Astrocyte of the spinal cord (primary cell): ENCODE results near the gene GABRR2.

Experiments used
- DNase-seq: peaks from one replicate; pipeline ENCODE4 v3.0.0; 2011; ENCODE audit warnings: low read depth, low spot score
- H3K4me3 ChIP-seq: 2 replicates; pipeline ENCODE4 v1.5.1; 2011; ENCODE audit warnings: low read depth, mild to moderate bottlenecking, low read length, moderate library complexity
- in situ Hi-C: cut with HindIII; loops from 2 replicates; pipeline ENCODE4 v1.10.0; 2017; ENCODE audit warnings: low sequenced_read_pairs
- TF ChIP-seq, protein P1 (sequence below): IDR thresholded peaks from 2 replicates; pipeline ENCODE4 v1.5.1; 2012; ENCODE audit warnings: low read depth, mild to moderate bottlenecking, low read length, inconsistent platforms

GABRR2 gene

DNA sequence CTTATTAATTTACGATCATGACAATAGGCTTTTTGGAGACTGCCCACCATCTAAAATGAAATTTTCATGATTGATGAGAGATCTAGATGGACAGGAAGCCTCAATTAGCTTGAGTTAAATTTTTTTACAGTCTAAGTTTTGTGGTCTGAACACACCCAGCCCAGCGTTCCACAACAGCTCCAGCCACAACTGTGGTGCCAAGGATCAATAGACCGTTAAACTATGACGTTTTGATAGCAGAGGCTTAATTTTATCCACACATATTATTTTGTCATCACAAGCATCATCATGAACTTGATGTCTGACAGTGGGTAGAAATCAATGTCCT lies 92.4 kb downstream of the GABRR2 start:
- DNase-seq: no peak
- TF ChIP-seq, protein P1, sequence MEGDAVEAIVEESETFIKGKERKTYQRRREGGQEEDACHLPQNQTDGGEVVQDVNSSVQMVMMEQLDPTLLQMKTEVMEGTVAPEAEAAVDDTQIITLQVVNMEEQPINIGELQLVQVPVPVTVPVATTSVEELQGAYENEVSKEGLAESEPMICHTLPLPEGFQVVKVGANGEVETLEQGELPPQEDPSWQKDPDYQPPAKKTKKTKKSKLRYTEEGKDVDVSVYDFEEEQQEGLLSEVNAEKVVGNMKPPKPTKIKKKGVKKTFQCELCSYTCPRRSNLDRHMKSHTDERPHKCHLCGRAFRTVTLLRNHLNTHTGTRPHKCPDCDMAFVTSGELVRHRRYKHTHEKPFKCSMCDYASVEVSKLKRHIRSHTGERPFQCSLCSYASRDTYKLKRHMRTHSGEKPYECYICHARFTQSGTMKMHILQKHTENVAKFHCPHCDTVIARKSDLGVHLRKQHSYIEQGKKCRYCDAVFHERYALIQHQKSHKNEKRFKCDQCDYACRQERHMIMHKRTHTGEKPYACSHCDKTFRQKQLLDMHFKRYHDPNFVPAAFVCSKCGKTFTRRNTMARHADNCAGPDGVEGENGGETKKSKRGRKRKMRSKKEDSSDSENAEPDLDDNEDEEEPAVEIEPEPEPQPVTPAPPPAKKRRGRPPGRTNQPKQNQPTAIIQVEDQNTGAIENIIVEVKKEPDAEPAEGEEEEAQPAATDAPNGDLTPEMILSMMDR: no peak
- no peak overlapping the region for H3K4me3 ChIP-seq
- in situ Hi-C loops: no loop called here

DNA sequence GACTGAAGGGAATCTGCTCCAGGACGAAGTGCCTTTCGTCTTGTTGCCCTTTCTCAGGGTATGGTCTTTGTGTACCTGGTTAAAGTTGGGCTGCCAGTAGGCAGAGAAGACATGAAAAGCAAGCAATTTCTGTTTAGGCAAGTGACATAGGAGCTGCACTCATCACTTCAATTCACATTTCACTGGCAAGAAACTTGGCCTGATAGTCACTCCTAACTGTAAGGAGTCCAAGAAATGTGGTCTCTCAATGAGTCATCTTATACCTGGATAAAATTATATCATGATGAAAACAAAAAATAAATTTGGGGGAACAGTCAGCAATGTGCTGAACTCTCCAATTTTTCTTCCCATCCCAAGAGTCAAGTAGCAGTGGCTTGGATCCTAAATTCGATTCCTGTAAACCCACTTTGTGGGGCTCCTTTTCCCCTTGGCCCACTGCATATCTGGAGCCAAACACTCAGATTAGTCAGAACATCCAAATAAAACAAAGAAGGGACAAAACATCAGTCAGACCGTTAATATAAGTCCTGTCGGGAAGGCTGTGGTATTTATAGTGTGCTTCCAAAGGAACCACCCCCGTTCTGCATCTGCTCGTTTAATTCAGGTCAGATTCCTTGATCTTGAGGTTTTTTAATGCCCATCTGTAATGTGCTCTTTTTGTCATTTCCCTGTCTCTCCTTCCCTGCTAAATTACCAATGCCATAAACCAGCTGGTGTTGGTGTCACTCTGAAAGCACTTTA lies 93.0 kb downstream of the GABRR2 start:
- TF ChIP-seq, protein P1: no peak
- no peak overlapping the region for H3K4me3 ChIP-seq
- in situ Hi-C loops: no loop called here
- DNase-seq: peak; percentile 60

DNA sequence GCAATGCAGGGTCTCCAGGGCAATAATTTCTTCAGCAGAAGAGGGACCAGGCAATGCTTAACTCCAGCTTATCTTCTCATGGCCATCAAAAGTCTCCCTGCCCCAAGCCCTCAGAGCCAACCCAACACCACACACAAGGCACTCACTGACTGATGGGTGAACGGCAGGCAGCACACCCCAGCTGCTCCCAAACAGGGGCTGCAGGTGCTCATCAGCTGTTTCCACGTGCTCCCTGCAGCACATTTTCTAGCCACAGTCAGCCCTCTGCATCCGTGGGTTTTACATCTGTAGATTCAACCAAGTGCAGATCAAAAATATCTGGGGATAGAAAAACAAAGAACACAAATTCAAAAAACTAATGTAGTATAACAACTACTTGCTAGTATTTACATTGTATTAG lies 94.0 kb downstream of the GABRR2 start:
- in situ Hi-C loops: no loop called here
- no peak for DNase-seq
- no peak overlapping the region for H3K4me3 ChIP-seq
- TF ChIP-seq, protein P1: no peak

DNA sequence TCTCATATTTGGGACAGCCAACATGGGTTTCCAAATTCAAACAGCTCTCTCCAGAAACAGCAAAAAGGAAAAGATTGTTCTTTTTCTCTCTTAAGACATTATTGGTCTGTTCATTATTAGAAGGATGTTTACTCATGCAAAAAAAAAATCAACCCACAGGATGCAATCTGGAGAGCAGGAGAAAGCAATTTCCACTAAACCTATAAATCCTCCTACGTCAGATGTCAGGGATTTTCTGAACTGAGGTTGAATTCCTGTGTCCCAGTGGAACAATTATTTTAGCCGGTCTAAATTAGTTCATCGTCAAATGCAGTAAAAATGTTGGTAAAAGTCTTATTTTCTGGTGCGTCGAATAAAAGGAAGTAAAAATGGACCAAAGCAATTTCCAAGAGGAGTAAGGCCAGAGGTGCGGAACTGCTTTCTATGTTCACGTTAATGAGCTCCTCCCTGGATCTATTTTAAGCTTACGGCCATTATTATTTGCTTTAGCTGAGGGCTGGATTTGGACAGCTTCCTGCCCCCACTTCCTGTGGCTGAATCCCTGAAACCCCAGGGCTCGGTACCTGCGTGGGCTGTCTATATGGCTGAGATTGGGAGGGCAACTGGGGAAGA lies 97.7 kb downstream of the GABRR2 start, which contains the start of gene GABRR1:
Gene GABRR1 (minus strand): TSS at position 60 of the 612 bp plus-strand sequence. CDS start 36 bp downstream, at position 24.
- DNase-seq: no peak
- in situ Hi-C loops: no loop called here

DNA sequence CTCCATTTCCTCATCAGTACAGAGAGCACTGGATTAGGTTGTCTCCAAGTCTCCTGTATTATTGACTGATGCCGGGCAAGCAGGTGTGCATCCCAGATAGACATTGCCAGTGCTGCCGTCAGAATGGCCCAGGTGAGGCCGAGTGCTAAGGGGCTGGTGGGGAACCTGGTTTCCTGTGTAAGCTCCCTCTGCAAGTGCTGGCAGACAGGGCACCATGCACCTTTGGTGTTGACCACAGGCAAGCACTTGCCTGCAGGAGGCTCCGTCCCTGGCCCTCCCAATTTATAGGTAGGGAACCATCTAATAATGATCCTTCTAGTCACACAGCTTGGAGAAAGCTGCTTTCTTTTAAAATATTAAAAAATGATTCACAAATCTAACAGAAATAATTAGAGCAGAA lies 98.7 kb downstream of the GABRR2 start:
- no peak overlapping the region for H3K4me3 ChIP-seq
- DNase-seq: no peak
- TF ChIP-seq, protein P1: no peak
- in situ Hi-C loops: no loop called here

More for the DNA sequence above, 97.7 kb downstream of the GABRR2 start, which contains the start of gene GABRR1:
- TF ChIP-seq, protein P1: no peak
- H3K4me3 ChIP-seq: no peak within 1 kb of the TSS

DNA sequence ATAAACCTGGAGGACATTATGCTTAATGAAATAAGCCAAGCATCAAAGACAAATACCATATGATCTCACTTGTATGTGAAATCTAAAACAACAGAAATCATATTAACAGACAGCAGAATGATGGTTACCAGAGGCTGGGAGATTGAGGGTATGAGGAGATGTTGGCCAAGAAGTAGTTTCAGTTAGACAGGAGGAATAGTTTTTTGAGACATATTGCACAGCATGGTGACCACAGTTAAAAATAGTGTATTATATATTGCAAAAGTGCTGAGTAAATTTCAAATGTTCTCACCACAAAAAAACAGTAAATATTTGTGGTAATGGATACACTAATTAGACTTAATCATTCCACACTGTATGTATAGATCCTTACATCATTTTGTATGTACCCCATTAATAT lies 99.7 kb downstream of the GABRR2 start:
- H3K4me3 ChIP-seq: no peak overlapping the region
- in situ Hi-C loops: no loop called here
- no peak for DNase-seq
- TF ChIP-seq, protein P1: no peak
